ENCODE data around the gene MYO15A.

The MYO15A gene

GRCh38 chr17:18185391-18185790, 76.8 kb downstream of the MYO15A start:
- TF ChIP-seq, protein P1, sequence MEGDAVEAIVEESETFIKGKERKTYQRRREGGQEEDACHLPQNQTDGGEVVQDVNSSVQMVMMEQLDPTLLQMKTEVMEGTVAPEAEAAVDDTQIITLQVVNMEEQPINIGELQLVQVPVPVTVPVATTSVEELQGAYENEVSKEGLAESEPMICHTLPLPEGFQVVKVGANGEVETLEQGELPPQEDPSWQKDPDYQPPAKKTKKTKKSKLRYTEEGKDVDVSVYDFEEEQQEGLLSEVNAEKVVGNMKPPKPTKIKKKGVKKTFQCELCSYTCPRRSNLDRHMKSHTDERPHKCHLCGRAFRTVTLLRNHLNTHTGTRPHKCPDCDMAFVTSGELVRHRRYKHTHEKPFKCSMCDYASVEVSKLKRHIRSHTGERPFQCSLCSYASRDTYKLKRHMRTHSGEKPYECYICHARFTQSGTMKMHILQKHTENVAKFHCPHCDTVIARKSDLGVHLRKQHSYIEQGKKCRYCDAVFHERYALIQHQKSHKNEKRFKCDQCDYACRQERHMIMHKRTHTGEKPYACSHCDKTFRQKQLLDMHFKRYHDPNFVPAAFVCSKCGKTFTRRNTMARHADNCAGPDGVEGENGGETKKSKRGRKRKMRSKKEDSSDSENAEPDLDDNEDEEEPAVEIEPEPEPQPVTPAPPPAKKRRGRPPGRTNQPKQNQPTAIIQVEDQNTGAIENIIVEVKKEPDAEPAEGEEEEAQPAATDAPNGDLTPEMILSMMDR (conservative IDR thresholded peaks at IDR 0.05; ENCODE audit: low read length): no peak
- no peak for TF ChIP-seq EZH2phosphoT487 (IDR thresholded peaks at IDR 0.05; ENCODE audit: borderline replicate concordance)
- peak overlapping the region; percentile 82 for H3K9ac ChIP-seq (ENCODE audit: low read depth, low read length, poor library complexity, severe bottlenecking)
- H3K36me3 ChIP-seq (ENCODE audit: insufficient read depth, low read length): peaks cover 8% of the 10 kb centered on the region; the same call in 1 of the 2 replicates
- no peaks in the 10 kb centered on the region for H3K9me2 ChIP-seq (replicated peaks; ENCODE audit: low read depth, low read length)
- peaks cover 77% of the 10 kb centered on the region for H3K79me2 ChIP-seq (ENCODE audit: insufficient read depth, low read length)
- H3K4me2 ChIP-seq (ENCODE audit: low read depth, low read length, poor library complexity, severe bottlenecking): peak overlapping the region; percentile 94
- no peaks in the 10 kb centered on the region for H3K9me3 ChIP-seq (ENCODE audit: insufficient read depth, low read depth, low read length)
- H3K4me3 ChIP-seq (ENCODE audit: low read length, poor library complexity, severe bottlenecking): peak overlapping the region; percentile 97
- no peaks in the 10 kb centered on the region for H3K27me3 ChIP-seq (ENCODE audit: insufficient read depth, low read length, poor library complexity, severe bottlenecking)
- H3K4me1 ChIP-seq (ENCODE audit: insufficient read depth, low read length, poor library complexity, severe bottlenecking): peaks cover 59% of the 10 kb centered on the region
- H4K20me1 ChIP-seq (ENCODE audit: insufficient read depth, low read length, poor library complexity, severe bottlenecking): peaks cover 61% of the 10 kb centered on the region
- H3F3A ChIP-seq (ENCODE audit: low read depth): no peaks in the 10 kb centered on the region
- no peak overlapping the region for H2AFZ ChIP-seq (ENCODE audit: low read length)

DNA sequence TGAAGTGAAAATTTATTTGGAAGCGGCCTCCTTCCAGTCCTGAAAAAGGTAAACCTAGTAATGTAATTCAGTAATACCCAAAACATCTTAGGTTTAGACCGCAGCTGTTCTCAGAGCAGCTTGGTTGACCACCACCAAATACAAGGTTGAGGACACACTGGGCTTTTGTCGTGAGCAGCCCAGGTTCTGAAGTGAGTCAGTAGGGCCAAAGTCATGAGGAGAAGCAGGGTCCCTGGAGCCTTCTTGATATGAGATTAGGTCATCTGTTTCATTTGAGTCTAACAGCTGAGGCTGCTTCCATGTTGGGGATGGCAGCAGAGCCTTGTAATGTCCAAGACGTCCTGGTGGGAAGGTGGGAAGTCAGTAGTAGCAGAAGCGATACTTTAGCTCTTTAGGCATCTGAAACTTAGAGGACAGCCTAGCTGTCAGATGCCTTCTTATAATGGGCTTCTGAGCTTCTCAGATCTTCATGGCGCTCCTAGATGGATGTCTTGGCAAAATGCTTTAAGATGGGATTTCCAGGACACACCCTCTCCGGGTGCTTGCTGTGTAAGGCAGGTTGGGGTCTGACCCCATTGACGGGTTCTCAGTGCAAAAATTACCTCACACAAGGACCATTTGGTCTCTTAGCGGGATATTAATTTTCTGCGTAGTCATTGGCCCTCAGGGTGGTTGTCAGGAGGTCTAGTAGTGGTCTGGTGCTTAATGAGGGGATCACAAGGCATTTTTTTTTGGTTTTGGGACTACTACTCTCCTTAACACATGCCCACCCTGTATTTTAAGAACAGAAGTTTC, 77.5 kb downstream of the MYO15A start:
- Histone ChIP-seq H4K20me1 (ENCODE audit: insufficient read depth, low read length, poor library complexity, severe bottlenecking) (peaks cover 68% of the 10 kb centered on the region), H3K9me3 (ENCODE audit: insufficient read depth, low read depth, low read length) (no peaks in the 10 kb centered on the region), H3F3A (ENCODE audit: low read depth) (no peaks in the 10 kb centered on the region), H3K9ac (ENCODE audit: low read depth, low read length, poor library complexity, severe bottlenecking) (peak overlapping the region; percentile 82), H2AFZ (ENCODE audit: low read length) (no peak overlapping the region), H3K4me1 (ENCODE audit: insufficient read depth, low read length, poor library complexity, severe bottlenecking) (peaks cover 65% of the 10 kb centered on the region), H3K4me2 (ENCODE audit: low read depth, low read length, poor library complexity, severe bottlenecking) (peak overlapping the region; percentile 94), H3K9me2 (replicated peaks; ENCODE audit: low read depth, low read length) (no peaks in the 10 kb centered on the region), H3K79me2 (ENCODE audit: insufficient read depth, low read length) (peaks cover 83% of the 10 kb centered on the region), H3K4me3 (ENCODE audit: low read length, poor library complexity, severe bottlenecking) (peak overlapping the region; percentile 97), H3K27me3 (ENCODE audit: insufficient read depth, low read length, poor library complexity, severe bottlenecking) (no peaks in the 10 kb centered on the region), H3K36me3 (ENCODE audit: insufficient read depth, low read length) (peaks cover 9% of the 10 kb centered on the region; the same call in 1 of the 2 replicates)
- no peak for TF ChIP-seq EZH2phosphoT487 (IDR thresholded peaks at IDR 0.05; ENCODE audit: borderline replicate concordance)
- TF ChIP-seq, protein P1 (conservative IDR thresholded peaks at IDR 0.05; ENCODE audit: low read length): no peak

DNA sequence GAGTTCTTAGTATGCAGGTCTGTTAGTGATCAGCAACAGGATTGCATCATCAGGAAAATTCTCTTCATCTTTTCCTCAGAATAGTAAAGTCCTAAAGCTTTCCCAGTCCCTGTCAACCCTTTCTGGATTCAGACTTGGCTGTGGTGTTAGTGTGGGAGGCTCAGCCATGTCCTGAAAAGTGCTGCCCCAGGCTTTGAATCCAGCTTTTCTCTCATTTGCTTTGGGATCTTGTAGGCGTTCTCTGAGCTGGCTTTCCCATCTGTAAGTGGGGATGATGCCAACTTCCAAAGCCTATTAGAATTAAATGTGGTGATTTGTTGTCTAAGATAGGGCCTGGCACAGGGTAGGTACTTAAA, 78.0 kb downstream of the MYO15A start:
- peak overlapping the region; percentile 94 for H3K4me2 ChIP-seq (ENCODE audit: low read depth, low read length, poor library complexity, severe bottlenecking)
- H3F3A ChIP-seq (ENCODE audit: low read depth): no peaks in the 10 kb centered on the region
- H3K4me1 ChIP-seq (ENCODE audit: insufficient read depth, low read length, poor library complexity, severe bottlenecking): peaks cover 70% of the 10 kb centered on the region
- H3K36me3 ChIP-seq (ENCODE audit: insufficient read depth, low read length): peaks cover 12% of the 10 kb centered on the region; the same call in 1 of the 2 replicates
- H3K79me2 ChIP-seq (ENCODE audit: insufficient read depth, low read length): peaks cover 87% of the 10 kb centered on the region
- peaks cover 74% of the 10 kb centered on the region for H4K20me1 ChIP-seq (ENCODE audit: insufficient read depth, low read length, poor library complexity, severe bottlenecking)
- peak overlapping the region; percentile 97 for H3K4me3 ChIP-seq (ENCODE audit: low read length, poor library complexity, severe bottlenecking)
- H3K27me3 ChIP-seq (ENCODE audit: insufficient read depth, low read length, poor library complexity, severe bottlenecking): no peaks in the 10 kb centered on the region
- H2AFZ ChIP-seq (ENCODE audit: low read length): no peak overlapping the region
- no peaks in the 10 kb centered on the region for H3K9me2 ChIP-seq (replicated peaks; ENCODE audit: low read depth, low read length)
- H3K9me3 ChIP-seq (ENCODE audit: insufficient read depth, low read depth, low read length): no peaks in the 10 kb centered on the region
- TF ChIP-seq, protein P1 (conservative IDR thresholded peaks at IDR 0.05; ENCODE audit: low read length): no peak
- TF ChIP-seq EZH2phosphoT487 (IDR thresholded peaks at IDR 0.05; ENCODE audit: borderline replicate concordance): no peak
- H3K9ac ChIP-seq (ENCODE audit: low read depth, low read length, poor library complexity, severe bottlenecking): peak overlapping the region; percentile 82

Data from Loucy (cell line).